ENCODE data around the gene ASPHD1.
A peak's percentile ranks its signal among the peaks of the same experiment; 100 is the strongest.

ASPHD1 gene

DNA sequence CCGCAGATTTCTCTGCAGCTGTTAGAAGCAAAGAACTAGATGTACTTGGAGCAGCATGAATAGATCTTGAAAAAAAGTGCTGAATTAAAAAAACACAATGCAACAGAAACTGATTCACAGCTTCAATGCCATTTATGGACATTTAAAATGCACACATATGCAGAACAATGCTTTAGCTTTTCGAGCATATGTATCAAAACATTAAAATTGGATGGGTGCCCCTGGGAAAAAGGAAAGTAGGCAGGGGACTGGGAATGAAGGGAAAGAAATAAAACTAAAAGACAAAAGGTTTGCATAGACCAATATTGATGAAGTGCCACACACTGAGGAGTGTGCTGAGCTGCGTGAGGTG is 20.7 kb downstream of the ASPHD1 start:
- H3K27ac ChIP-seq: no peak overlapping the region
- TF ChIP-seq, protein P1, sequence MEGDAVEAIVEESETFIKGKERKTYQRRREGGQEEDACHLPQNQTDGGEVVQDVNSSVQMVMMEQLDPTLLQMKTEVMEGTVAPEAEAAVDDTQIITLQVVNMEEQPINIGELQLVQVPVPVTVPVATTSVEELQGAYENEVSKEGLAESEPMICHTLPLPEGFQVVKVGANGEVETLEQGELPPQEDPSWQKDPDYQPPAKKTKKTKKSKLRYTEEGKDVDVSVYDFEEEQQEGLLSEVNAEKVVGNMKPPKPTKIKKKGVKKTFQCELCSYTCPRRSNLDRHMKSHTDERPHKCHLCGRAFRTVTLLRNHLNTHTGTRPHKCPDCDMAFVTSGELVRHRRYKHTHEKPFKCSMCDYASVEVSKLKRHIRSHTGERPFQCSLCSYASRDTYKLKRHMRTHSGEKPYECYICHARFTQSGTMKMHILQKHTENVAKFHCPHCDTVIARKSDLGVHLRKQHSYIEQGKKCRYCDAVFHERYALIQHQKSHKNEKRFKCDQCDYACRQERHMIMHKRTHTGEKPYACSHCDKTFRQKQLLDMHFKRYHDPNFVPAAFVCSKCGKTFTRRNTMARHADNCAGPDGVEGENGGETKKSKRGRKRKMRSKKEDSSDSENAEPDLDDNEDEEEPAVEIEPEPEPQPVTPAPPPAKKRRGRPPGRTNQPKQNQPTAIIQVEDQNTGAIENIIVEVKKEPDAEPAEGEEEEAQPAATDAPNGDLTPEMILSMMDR (conservative IDR thresholded peaks at IDR 0.05): no peak
- no peak for TF ChIP-seq ZFX (IDR thresholded peaks at IDR 0.05)

DNA sequence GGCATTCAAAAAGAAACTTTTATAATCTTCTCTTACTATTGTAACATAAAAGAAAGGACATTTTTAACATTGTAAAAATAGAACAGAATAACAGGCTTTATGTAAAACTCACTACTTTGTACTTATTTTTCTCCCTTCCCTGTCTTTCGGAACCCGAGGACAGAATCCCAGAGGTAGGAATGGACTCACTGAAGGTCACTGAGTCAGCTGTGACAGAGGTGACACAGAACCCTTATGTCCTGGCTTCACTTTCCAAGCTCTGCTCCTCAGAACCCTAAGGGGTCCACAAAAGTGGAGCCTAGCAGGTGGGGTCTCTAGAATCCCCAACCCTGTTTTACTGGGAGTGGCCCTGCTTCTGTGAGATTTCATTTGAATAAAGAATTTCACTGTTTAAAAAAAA is 22.0 kb downstream of the ASPHD1 start:
- no peak overlapping the region for H3K27ac ChIP-seq
- TF ChIP-seq, protein P1 (conservative IDR thresholded peaks at IDR 0.05): no peak
- no peak for TF ChIP-seq ZFX (IDR thresholded peaks at IDR 0.05)

DNA sequence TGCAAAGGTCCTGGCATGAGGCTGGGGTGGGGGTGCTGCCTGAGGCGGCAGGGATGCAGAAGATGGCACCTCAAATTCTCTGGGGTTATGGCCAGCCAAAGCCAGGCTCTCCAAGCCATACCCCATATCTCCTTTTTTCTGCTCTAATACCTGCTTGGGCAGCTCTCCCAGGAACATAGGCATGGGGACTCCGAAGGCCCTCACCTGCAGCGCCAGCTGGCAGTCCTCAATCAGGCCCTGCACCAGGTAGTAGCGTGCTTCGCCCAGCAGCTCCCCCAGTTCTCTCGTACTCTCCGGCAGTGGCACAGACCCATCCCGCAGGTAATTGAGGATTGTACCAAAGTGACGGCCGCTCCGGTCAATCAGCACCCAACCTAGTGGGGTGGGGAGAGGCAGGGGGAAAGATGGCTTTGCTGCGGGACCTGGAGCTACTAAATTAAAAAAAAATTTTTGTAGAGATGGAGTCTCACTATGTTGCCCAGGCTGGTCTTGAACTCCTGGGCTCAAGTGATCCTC is 22.8 kb downstream of the ASPHD1 start:
- no peak for TF ChIP-seq ZFX (IDR thresholded peaks at IDR 0.05)
- TF ChIP-seq, protein P1 (conservative IDR thresholded peaks at IDR 0.05): no peak
- H3K27ac ChIP-seq: no peak overlapping the region

DNA sequence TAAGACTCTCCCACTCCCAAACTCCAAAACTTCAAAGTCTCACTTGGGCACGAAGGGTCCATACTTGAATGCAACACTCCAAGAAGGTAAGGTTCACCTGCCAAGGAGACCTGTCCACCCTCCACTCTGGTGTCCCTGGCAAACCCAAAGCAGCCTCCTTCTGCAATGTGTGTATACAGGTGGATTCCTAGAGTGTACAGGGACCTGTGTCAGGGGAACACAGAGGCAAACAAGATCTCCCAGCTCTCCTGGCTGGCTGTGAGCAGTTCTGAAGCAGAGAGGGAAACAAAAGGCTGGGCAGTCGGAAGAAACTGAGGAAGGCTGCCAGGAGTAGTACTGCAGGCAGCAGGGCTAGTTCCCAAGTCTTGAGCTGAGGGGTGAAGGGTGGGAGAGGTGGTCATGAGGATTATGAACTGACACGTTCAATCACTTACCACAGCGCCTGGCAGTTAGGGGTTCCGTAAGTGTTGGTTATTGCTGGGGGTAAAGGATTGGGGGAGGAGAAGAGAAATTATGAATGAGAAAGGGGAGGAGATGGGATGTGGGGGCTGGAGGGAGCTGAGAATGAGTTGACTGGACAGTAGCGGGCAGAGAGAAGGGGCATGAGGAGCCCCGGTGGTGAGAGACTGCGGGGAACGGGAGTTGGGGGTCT is 24.9 kb downstream of the ASPHD1 start:
- TF ChIP-seq ZFX (IDR thresholded peaks at IDR 0.05): no peak
- TF ChIP-seq, protein P1 (conservative IDR thresholded peaks at IDR 0.05): no peak
- peak overlapping the region; percentile 88 for H3K27ac ChIP-seq

DNA sequence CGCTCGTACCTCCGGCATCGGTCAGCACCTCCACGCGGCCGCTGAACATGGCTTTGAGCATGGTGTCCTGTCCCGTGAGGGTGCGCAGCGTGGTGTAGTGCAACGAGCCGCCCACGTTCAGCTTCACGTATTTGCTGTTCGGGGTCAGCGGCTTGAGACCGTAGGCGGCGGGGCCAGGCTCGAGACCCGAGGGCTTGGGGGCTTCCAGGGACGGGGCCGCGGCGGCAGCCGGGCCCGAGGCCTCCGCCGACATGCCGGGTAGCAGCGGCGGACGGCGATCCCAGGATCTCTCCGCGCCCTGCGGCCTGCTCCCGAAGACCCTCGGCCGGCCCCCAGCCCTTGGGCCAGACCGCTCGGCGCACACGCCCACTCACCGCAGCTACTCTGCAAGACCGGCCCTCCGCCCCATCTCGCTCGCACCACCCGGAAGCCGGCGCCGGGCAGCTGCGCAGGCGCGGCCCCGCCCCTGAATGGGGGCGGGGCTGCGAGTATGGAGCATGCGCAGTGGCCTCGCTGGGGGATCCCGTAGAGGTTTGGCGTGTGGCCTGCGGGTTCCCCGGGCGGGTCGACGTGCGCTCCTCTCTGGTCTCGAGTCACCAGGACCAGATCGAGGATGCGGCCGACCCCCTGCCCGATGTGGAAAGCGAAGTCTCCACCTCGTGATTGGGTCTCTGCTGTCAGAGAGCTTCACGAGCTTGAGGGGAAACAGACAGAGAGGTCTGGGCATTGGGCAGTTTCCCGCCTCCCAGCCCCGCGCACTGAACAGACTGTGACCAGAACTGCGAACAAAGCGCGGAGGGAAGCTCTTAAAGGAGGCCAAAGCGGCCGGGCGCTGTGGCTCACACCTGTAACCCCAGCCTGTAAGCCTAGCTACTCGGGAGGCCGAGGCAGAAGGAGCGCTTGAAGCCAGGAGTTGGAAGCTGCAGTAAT is 25.8 kb downstream of the ASPHD1 start, which contains the start of gene KCTD13:
KCTD13 (minus strand) TSS at position 446 of the 930 bp plus-strand sequence; CDS start at position 253, 193 bp downstream.
- peak; percentile 60 for TF ChIP-seq ZFX (IDR thresholded peaks at IDR 0.05)
- TF ChIP-seq, protein P1 (conservative IDR thresholded peaks at IDR 0.05): no peak
- H3K27ac ChIP-seq: peak within 1 kb of the TSS; percentile 88

DNA sequence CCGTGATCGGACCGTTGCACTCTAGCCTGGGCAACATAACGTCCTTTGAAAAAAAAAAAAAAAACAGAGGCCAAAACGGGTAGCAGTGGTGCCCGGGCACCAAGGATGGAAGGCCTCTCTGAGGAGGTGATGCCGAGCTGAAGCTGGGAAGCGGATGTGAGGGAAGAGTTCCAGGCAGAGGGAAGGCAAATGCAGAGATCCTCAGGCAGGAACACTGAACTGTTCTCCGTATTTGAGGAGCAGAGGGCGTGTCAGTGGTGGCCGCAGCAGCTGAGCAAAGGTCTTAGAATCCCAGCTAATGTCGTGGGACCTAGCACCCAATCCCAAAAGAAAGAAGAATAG is 26.4 kb downstream of the ASPHD1 start:
- no peak for TF ChIP-seq ZFX (IDR thresholded peaks at IDR 0.05)
- TF ChIP-seq, protein P1 (conservative IDR thresholded peaks at IDR 0.05): no peak
- H3K27ac ChIP-seq: peak overlapping the region; percentile 88
